Measurements from ENCODE around the gene ALOX12B.

ALOX12B gene

GRCh38 chr17:8057691-8058114 is 29.8 kb downstream of the ALOX12B start:
- H3K4me3 ChIP-seq (ENCODE audit: control insufficient read depth, low read depth, low read length) = no peak overlapping the region
- peak; percentile 40 for DNase-seq (ENCODE audit: low read depth)
- TF ChIP-seq CTCF (IDR thresholded peaks at IDR 0.05; ENCODE audit: control insufficient read depth, insufficient read depth, low read depth, low read length, missing control alignments) = peak; percentile 74

- no peak overlapping the region for H3K4me3 ChIP-seq (ENCODE audit: control insufficient read depth, low read depth, low read length)
- no peak for TF ChIP-seq CTCF (IDR thresholded peaks at IDR 0.05; ENCODE audit: control insufficient read depth, insufficient read depth, low read depth, low read length, missing control alignments)
- DNase-seq (ENCODE audit: low read depth) = no peak
Observed at GRCh38 chr17:8056976-8057625, 30.4 kb downstream of the ALOX12B start.

GRCh38 chr17:8056232-8056975 is 31.1 kb downstream of the ALOX12B start:
- no peak overlapping the region for H3K4me3 ChIP-seq (ENCODE audit: control insufficient read depth, low read depth, low read length)
- peak; percentile 27 for DNase-seq (ENCODE audit: low read depth)
- TF ChIP-seq CTCF (IDR thresholded peaks at IDR 0.05; ENCODE audit: control insufficient read depth, insufficient read depth, low read depth, low read length, missing control alignments) = no peak

GRCh38 chr17:8055851-8056231 is 31.7 kb downstream of the ALOX12B start:
- H3K4me3 ChIP-seq (ENCODE audit: control insufficient read depth, low read depth, low read length) = no peak overlapping the region
- DNase-seq (ENCODE audit: low read depth) = no peak
- no peak for TF ChIP-seq CTCF (IDR thresholded peaks at IDR 0.05; ENCODE audit: control insufficient read depth, insufficient read depth, low read depth, low read length, missing control alignments)

- no peak for TF ChIP-seq CTCF (IDR thresholded peaks at IDR 0.05; ENCODE audit: control insufficient read depth, insufficient read depth, low read depth, low read length, missing control alignments)
- H3K4me3 ChIP-seq (ENCODE audit: control insufficient read depth, low read depth, low read length) = no peak overlapping the region
- no peak for DNase-seq (ENCODE audit: low read depth)
Observed at GRCh38 chr17:8053600-8053999, 33.9 kb downstream of the ALOX12B start.

- no peak for TF ChIP-seq CTCF (IDR thresholded peaks at IDR 0.05; ENCODE audit: control insufficient read depth, insufficient read depth, low read depth, low read length, missing control alignments)
- no peak overlapping the region for H3K4me3 ChIP-seq (ENCODE audit: control insufficient read depth, low read depth, low read length)
- no peak for DNase-seq (ENCODE audit: low read depth)
Observed at GRCh38 chr17:8052256-8053252, 35.0 kb downstream of the ALOX12B start.

Data from AG09309 (cell line).